Stimulated activated CD8-positive, alpha-beta memory T cell treated with anti-CD3 and anti-CD28 coated beads, Interleukin-12 subunit alpha, Interleukin-12 subunit beta, amount 100 ng/mL, for 24 hours (primary cell): Measurements from ENCODE around the gene CHST11.

Experiments used
- DNase-seq: peaks from one replicate; pipeline ENCODE4 v3.0.0-alpha.2; 2020; ENCODE audit errors: extremely low read depth

CHST11 gene

GRCh38 chr12:104698871-104699270 is 242.1 kb downstream of the CHST11 start:
- no peak for DNase-seq

- no peak for DNase-seq
These were observed 242.9 kb downstream of the CHST11 start for GRCh38 chr12:104699489-104700190.

GRCh38 chr12:104700324-104700723 is 243.6 kb downstream of the CHST11 start:
- DNase-seq, result no peak

GRCh38 chr12:104701301-104701700 is 244.6 kb downstream of the CHST11 start:
- no peak for DNase-seq

GRCh38 chr12:104701756-104702155 is 245.0 kb downstream of the CHST11 start:
- DNase-seq, result no peak

GRCh38 chr12:104702565-104703139 is 245.9 kb downstream of the CHST11 start:
- no peak for DNase-seq

- DNase-seq, result no peak
These were observed 246.6 kb downstream of the CHST11 start for GRCh38 chr12:104703372-104703771.

GRCh38 chr12:104704224-104704779 is 247.6 kb downstream of the CHST11 start:
- DNase-seq, result no peak

GRCh38 chr12:104707194-104707593 is 250.4 kb downstream of the CHST11 start:
- no peak for DNase-seq

GRCh38 chr12:104707794-104708558 is 251.2 kb downstream of the CHST11 start:
- no peak for DNase-seq

- DNase-seq, result no peak
These were observed 252.1 kb downstream of the CHST11 start for GRCh38 chr12:104708891-104709290.

GRCh38 chr12:104709692-104710435 is 253.1 kb downstream of the CHST11 start:
- no peak for DNase-seq

- DNase-seq, result no peak
These were observed 254.4 kb downstream of the CHST11 start for GRCh38 chr12:104710940-104711689.

GRCh38 chr12:104712477-104712876 is 255.7 kb downstream of the CHST11 start:
- no peak for DNase-seq

GRCh38 chr12:104712968-104713367 is 256.2 kb downstream of the CHST11 start:
- no peak for DNase-seq

GRCh38 chr12:104713444-104713843 is 256.7 kb downstream of the CHST11 start:
- DNase-seq, result no peak

GRCh38 chr12:104714369-104714768 is 257.6 kb downstream of the CHST11 start:
- no peak for DNase-seq

GRCh38 chr12:104716172-104716571 is 259.4 kb downstream of the CHST11 start:
- no peak for DNase-seq

GRCh38 chr12:104718304-104718929 is 261.7 kb downstream of the CHST11 start:
- DNase-seq, result no peak

- DNase-seq, result no peak
These were observed 263.1 kb downstream of the CHST11 start for GRCh38 chr12:104719700-104720338.
